Fibroblast of peridontal ligament (primary cell): ENCODE results near the gene RPL23.

ENCODE experiments used
- DNase-seq: peaks from one replicate; pipeline ENCODE4 v3.0.0-alpha.2; 2010; ENCODE audit errors: extremely low read depth

Gene RPL23

GRCh38 chr17:38867968-38868816 lies 14.7 kb upstream of the RPL23 start:
- DNase-seq = peak; percentile 81

- DNase-seq = peak; percentile 68
Observed at GRCh38 chr17:38867179-38867967, 13.9 kb upstream of the RPL23 start.

GRCh38 chr17:38864636-38865398 lies 11.3 kb upstream of the RPL23 start:
- peak; percentile 48 for DNase-seq

- DNase-seq = peak; percentile 22
Observed at GRCh38 chr17:38861399-38861843, 7.9 kb upstream of the RPL23 start.

- no peak for DNase-seq
Observed at GRCh38 chr17:38857271-38857670, 3.8 kb upstream of the RPL23 start.

GRCh38 chr17:38855101-38855714 lies 1.7 kb upstream of the RPL23 start:
- DNase-seq = peak; percentile 90

- peak; percentile 14 for DNase-seq
Observed at GRCh38 chr17:38852771-38853291, 690 bp downstream of the RPL23 start.

- no peak for DNase-seq
Observed at GRCh38 chr17:38851434-38851833, 2.1 kb downstream of the RPL23 start.

- DNase-seq = no peak
Observed at GRCh38 chr17:38850374-38850773, 3.1 kb downstream of the RPL23 start.

- no peak for DNase-seq
Observed at GRCh38 chr17:38848939-38849605, 4.4 kb downstream of the RPL23 start.

GRCh38 chr17:38848557-38848891 lies 5.0 kb downstream of the RPL23 start:
- DNase-seq = no peak

- no peak for DNase-seq
Observed at GRCh38 chr17:38844261-38844757, 9.2 kb downstream of the RPL23 start.

GRCh38 chr17:38825762-38826247 lies 27.7 kb downstream of the RPL23 start:
- DNase-seq = no peak

GRCh38 chr17:38824899-38825761 lies 28.4 kb downstream of the RPL23 start, which contains the start of gene CWC25:
Gene CWC25 (minus strand): TSS chr17:38825321. CDS start chr17:38825183, 138 bp downstream.
- DNase-seq = peak; percentile 98

- peak; percentile 55 for DNase-seq
Observed at GRCh38 chr17:38815576-38816193, 37.8 kb downstream of the RPL23 start.

GRCh38 chr17:38809828-38810227 lies 43.7 kb downstream of the RPL23 start:
- no peak for DNase-seq

GRCh38 chr17:38800237-38800760 lies 53.2 kb downstream of the RPL23 start:
- peak; percentile 53 for DNase-seq

GRCh38 chr17:38799501-38800236 lies 53.9 kb downstream of the RPL23 start, which contains the start of gene PIP4K2B:
Gene PIP4K2B (minus strand): TSS chr17:38799556. CDS start chr17:38799424, 132 bp downstream.
- DNase-seq = peak; percentile 97
